ENCODE measurements around the gene DCANP1.

The DCANP1 gene

GRCh38 chr5:135425641-135426040, 21.5 kb downstream of the DCANP1 start:
- Mint-ChIP-seq H3K36me3 (ENCODE audit: low read depth) (no peaks in the 10 kb centered on the region), H3K4me3 (no peak overlapping the region), H3K27me3 (ENCODE audit: low read depth) (peaks cover 6% of the 10 kb centered on the region), H3K27ac (no peak overlapping the region), H3K4me1 (peaks cover 45% of the 10 kb centered on the region), H3K9me3 (peaks cover 11% of the 10 kb centered on the region)
- TF ChIP-seq, protein P1, sequence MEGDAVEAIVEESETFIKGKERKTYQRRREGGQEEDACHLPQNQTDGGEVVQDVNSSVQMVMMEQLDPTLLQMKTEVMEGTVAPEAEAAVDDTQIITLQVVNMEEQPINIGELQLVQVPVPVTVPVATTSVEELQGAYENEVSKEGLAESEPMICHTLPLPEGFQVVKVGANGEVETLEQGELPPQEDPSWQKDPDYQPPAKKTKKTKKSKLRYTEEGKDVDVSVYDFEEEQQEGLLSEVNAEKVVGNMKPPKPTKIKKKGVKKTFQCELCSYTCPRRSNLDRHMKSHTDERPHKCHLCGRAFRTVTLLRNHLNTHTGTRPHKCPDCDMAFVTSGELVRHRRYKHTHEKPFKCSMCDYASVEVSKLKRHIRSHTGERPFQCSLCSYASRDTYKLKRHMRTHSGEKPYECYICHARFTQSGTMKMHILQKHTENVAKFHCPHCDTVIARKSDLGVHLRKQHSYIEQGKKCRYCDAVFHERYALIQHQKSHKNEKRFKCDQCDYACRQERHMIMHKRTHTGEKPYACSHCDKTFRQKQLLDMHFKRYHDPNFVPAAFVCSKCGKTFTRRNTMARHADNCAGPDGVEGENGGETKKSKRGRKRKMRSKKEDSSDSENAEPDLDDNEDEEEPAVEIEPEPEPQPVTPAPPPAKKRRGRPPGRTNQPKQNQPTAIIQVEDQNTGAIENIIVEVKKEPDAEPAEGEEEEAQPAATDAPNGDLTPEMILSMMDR (IDR thresholded peaks at IDR 0.05; ENCODE audit: unreplicated experiment in 3 of 3): no peak

DNA sequence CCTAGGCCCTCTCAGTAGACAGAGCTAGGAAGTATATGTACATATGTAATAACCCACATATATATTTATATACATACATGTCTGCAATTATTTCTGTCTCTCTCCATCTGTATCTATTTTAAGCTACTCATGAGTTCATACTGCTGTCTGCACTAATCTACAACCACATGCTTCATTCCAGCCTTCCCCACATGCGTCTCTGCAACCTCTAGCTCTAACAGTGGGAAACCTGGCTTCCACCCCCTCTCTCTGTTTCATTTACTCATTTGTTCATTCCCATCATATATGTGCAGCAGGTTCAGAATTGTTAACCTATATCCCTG, 23.3 kb downstream of the DCANP1 start:
- H3K27me3 Mint-ChIP-seq (ENCODE audit: low read depth): peaks cover 10% of the 10 kb centered on the region
- peak overlapping the region in 1 of 3 experiments; percentile 16 for H3K27ac Mint-ChIP-seq
- peaks cover 11% of the 10 kb centered on the region for H3K9me3 Mint-ChIP-seq
- peaks cover 28% of the 10 kb centered on the region for H3K4me1 Mint-ChIP-seq
- TF ChIP-seq, protein P1 (IDR thresholded peaks at IDR 0.05; ENCODE audit: unreplicated experiment in 3 of 3): no peak
- no peaks in the 10 kb centered on the region for H3K36me3 Mint-ChIP-seq (ENCODE audit: low read depth)
- H3K4me3 Mint-ChIP-seq: no peak overlapping the region

DNA sequence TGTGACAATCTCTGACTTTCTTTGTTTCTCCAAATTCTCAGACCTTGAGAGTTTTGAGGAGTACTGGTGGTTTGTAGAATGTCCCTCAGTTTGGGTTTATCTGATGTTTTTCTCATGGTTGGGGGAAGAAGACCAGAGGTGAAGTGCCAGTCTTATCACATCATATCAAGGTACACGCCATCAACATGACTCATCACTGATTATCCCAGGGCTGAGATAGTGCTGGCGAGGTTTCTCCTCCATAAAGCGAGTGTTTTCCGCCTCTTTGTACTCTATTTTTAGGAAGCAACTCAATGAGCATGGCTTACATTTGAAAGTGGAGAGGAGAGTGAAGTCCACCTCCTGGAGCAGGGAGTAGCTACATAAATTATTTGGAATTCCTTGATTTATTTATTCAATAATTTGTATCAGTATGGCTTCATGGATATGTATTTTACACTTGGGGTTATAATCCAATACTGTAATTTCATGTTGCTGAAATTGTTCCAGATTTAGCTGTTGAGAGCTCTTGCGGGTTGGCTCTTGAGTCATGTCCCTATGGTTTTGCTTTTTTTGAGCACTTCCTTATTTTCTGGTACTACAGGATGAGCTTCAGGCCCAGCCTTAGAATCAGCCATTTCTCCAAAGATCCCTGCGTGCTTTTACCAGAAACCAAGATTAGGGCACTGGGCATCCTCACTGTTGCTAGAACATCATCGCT, 23.9 kb downstream of the DCANP1 start:
- H3K27me3 Mint-ChIP-seq (ENCODE audit: low read depth): peaks cover 10% of the 10 kb centered on the region
- peak overlapping the region in 1 of 3 experiments; percentile 16 for H3K27ac Mint-ChIP-seq
- H3K9me3 Mint-ChIP-seq: peaks cover 11% of the 10 kb centered on the region
- no peak overlapping the region for H3K4me3 Mint-ChIP-seq
- no peaks in the 10 kb centered on the region for H3K36me3 Mint-ChIP-seq (ENCODE audit: low read depth)
- TF ChIP-seq, protein P1 (IDR thresholded peaks at IDR 0.05; ENCODE audit: unreplicated experiment in 3 of 3): no peak
- H3K4me1 Mint-ChIP-seq: peaks cover 28% of the 10 kb centered on the region

GRCh38 chr5:135422419-135422818, 24.7 kb downstream of the DCANP1 start:
- Mint-ChIP-seq H3K36me3 (ENCODE audit: low read depth) (no peaks in the 10 kb centered on the region), H3K4me3 (no peak overlapping the region), H3K4me1 (peaks cover 28% of the 10 kb centered on the region), H3K27ac (no peak overlapping the region), H3K27me3 (ENCODE audit: low read depth) (peaks cover 13% of the 10 kb centered on the region), H3K9me3 (peaks cover 15% of the 10 kb centered on the region)
- TF ChIP-seq, protein P1 (IDR thresholded peaks at IDR 0.05; ENCODE audit: unreplicated experiment in 3 of 3): no peak

- TF ChIP-seq, protein P1 (IDR thresholded peaks at IDR 0.05; ENCODE audit: unreplicated experiment in 3 of 3): no peak
Measured at GRCh38 chr5:135417083-135417482, 30.1 kb downstream of the DCANP1 start.

GRCh38 chr5:135405082-135405481, 42.1 kb downstream of the DCANP1 start:
- H3K36me3 Mint-ChIP-seq (ENCODE audit: low read depth): no peaks in the 10 kb centered on the region
- peaks cover 11% of the 10 kb centered on the region for H3K4me1 Mint-ChIP-seq
- no peak overlapping the region for H3K27ac Mint-ChIP-seq
- peaks cover 12% of the 10 kb centered on the region for H3K27me3 Mint-ChIP-seq (ENCODE audit: low read depth)
- peaks cover 6% of the 10 kb centered on the region for H3K9me3 Mint-ChIP-seq
- H3K4me3 Mint-ChIP-seq: no peak overlapping the region
- TF ChIP-seq, protein P1 (IDR thresholded peaks at IDR 0.05; ENCODE audit: unreplicated experiment in 3 of 3): no peak

More at GRCh38 chr5:135417083-135417482, 30.1 kb downstream of the DCANP1 start:
- H3K27ac Mint-ChIP-seq: no peak overlapping the region
- H3K4me3 Mint-ChIP-seq: no peak overlapping the region
- H3K4me1 Mint-ChIP-seq: no peaks in the 10 kb centered on the region
- peaks cover 15% of the 10 kb centered on the region for H3K9me3 Mint-ChIP-seq
- peaks cover 24% of the 10 kb centered on the region for H3K27me3 Mint-ChIP-seq (ENCODE audit: low read depth)
- no peaks in the 10 kb centered on the region for H3K36me3 Mint-ChIP-seq (ENCODE audit: low read depth)
